NB4 (cell line): ENCODE measurements around the gene CYBC1.

Experiments
- MYC ChIP-seq: IDR thresholded peaks from 2 replicates; pipeline ENCODE4 v1.6.1; 2011; ENCODE audit warnings: low read depth, low read length
- TF ChIP-seq, protein P1 (sequence below): IDR thresholded peaks from one replicate; pipeline ENCODE4 v1.5.1; 2012; ENCODE audit warnings: low read depth, low read length

DNA sequence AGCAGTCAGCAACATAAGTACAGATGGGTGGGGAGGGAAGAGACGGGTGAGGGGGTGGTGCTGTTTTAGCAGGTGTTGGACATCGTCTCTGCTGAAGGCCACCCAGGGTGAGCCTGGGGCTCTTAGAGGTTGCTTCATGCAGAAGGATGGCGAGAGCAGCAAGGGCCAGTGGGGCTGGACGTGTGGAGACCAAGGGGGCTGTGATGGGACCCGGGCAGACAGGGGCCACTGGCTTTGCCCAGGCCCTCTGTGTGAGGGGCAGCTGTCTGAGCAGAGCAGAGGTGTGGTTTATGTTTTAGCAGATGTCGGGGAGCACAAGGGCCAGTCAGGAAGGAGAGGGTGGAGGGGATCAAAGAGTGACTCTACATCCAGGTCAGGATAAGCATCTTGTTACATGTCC lies 12.8 kb upstream of the CYBC1 start:
- TF ChIP-seq, protein P1, sequence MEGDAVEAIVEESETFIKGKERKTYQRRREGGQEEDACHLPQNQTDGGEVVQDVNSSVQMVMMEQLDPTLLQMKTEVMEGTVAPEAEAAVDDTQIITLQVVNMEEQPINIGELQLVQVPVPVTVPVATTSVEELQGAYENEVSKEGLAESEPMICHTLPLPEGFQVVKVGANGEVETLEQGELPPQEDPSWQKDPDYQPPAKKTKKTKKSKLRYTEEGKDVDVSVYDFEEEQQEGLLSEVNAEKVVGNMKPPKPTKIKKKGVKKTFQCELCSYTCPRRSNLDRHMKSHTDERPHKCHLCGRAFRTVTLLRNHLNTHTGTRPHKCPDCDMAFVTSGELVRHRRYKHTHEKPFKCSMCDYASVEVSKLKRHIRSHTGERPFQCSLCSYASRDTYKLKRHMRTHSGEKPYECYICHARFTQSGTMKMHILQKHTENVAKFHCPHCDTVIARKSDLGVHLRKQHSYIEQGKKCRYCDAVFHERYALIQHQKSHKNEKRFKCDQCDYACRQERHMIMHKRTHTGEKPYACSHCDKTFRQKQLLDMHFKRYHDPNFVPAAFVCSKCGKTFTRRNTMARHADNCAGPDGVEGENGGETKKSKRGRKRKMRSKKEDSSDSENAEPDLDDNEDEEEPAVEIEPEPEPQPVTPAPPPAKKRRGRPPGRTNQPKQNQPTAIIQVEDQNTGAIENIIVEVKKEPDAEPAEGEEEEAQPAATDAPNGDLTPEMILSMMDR, result no peak
- no peak for TF ChIP-seq MYC
